Raji (cell line): Measurements from ENCODE around the gene MEX3D.

Source experiments
- POLR2A ChIP-seq: IDR thresholded peaks from 2 replicates; pipeline ENCODE4 v1.6.1; 2011; ENCODE audit warnings: low read depth, low read length, control low read depth; ENCODE audit not compliant: insufficient read depth

The MEX3D gene

DNA sequence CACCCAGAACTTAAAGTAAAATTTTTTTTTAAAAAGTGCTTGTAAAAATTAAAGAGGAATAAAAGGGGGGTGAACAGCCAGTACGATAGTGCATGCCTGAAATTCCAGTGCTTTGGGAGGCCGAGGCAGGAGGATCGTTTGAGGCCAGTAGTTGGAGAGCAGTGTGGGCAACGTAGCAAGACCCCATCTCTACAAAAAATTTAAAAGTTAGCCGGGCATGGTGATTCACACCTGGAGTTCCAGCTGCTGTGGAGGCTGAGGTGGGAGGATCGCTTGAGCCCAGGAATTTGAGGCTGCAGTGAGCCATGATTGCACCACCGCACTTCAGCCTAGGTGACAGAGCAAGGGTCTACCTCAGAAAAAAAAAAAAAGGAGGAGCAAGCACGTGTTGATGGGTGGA lies 63.1 kb downstream of the MEX3D start:
- no peak for TF ChIP-seq POLR2A
